ENCODE measurements around the gene TRIO.

DNA sequence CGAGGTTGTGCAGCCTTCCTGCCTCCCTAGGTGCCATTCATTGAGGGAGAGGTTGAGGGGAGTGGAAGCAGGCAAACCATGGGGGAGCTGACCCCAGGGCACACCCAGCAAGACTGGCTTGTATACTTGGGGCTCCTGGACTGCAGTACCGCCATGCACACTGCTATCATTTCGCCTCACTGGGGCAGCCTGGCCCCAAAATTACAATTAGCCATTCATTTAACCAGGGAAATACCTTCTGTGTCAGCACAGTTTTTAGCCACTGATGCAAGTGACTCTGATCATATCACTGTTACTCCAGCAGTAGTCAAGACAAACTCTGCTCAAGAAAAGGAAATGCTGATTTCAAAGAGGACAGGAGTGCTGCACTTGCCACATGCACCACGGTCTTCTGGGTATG lies 109.7 kb downstream of the TRIO start:
- TF ChIP-seq SUZ12 (IDR thresholded peaks at IDR 0.05) (no peak), HDGF (IDR thresholded peaks at IDR 0.05; ENCODE audit: borderline replicate concordance) (no peak), NFRKB (IDR thresholded peaks at IDR 0.05) (no peak), SP1 (IDR thresholded peaks at IDR 0.05) (no peak), TARDBP (IDR thresholded peaks at IDR 0.05) (no peak), L3MBTL2 (conservative IDR thresholded peaks at IDR 0.05) (no peak), FOXK2 (IDR thresholded peaks at IDR 0.05) (no peak), BHLHE40 (IDR thresholded peaks at IDR 0.05; ENCODE audit: borderline replicate concordance) (no peak), FOXM1 (IDR thresholded peaks at IDR 0.05; ENCODE audit: borderline replicate concordance) (no peak), CTBP1 (IDR thresholded peaks at IDR 0.05; ENCODE audit: borderline replicate concordance) (no peak), ZNF384 (IDR thresholded peaks at IDR 0.05) (no peak), ELF4 (IDR thresholded peaks at IDR 0.05) (no peak), LEF1 (IDR thresholded peaks at IDR 0.05; ENCODE audit: borderline replicate concordance) (no peak)
- TF ChIP-seq, protein P1, sequence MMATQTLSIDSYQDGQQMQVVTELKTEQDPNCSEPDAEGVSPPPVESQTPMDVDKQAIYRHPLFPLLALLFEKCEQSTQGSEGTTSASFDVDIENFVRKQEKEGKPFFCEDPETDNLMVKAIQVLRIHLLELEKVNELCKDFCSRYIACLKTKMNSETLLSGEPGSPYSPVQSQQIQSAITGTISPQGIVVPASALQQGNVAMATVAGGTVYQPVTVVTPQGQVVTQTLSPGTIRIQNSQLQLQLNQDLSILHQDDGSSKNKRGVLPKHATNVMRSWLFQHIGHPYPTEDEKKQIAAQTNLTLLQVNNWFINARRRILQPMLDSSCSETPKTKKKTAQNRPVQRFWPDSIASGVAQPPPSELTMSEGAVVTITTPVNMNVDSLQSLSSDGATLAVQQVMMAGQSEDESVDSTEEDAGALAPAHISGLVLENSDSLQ (IDR thresholded peaks at IDR 0.05), result no peak
